ENCODE results near the gene C12orf57.

C12orf57 gene

DNA sequence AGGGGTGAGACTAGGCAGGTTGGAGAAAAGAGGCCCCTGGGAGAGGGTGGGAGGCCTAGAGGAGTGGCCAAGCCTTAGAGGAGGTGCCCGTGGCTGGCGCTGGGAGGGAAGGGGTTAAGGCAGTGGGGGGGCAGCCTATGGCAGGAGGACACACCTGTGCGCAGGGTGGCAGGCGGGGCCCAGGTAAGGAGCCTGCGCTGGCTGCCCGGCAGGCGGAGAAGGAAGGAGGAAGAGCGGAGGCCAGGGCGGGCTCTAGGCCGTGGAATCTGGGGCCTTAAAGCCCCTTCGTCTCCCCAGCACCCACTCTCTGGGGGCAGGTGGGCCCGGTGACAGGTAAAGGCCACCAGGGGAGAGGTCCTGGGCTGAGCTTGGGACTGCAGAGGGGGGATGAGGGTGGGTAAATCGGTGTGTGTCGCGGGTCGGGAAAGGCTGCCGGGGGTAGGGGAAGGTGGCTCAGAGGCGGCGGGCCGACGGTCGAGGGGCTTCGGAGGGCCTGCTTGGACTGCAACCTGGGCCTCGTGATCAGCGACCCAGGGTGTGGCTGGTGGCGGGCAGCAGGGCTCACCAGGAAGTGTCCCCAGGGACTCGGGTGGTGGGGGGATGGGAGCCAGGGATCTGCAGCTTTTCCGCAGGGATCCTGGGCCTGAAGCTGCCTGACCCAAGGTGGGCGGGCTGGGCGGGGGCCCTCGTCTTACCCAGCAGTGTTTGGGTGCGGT, 19.4 kb downstream of the C12orf57 start:
- DNase-seq (ENCODE audit: low read depth in 3 of 3, low spot score in 1 of 3), result no peak

- no peak for DNase-seq (ENCODE audit: low read depth in 3 of 3, low spot score in 1 of 3)
Observed at GRCh38 chr12:6963791-6964413, 20.1 kb downstream of the C12orf57 start.

GRCh38 chr12:6964605-6965025, 20.8 kb downstream of the C12orf57 start:
- no peak for DNase-seq (ENCODE audit: low read depth in 3 of 3, low spot score in 1 of 3)

DNA sequence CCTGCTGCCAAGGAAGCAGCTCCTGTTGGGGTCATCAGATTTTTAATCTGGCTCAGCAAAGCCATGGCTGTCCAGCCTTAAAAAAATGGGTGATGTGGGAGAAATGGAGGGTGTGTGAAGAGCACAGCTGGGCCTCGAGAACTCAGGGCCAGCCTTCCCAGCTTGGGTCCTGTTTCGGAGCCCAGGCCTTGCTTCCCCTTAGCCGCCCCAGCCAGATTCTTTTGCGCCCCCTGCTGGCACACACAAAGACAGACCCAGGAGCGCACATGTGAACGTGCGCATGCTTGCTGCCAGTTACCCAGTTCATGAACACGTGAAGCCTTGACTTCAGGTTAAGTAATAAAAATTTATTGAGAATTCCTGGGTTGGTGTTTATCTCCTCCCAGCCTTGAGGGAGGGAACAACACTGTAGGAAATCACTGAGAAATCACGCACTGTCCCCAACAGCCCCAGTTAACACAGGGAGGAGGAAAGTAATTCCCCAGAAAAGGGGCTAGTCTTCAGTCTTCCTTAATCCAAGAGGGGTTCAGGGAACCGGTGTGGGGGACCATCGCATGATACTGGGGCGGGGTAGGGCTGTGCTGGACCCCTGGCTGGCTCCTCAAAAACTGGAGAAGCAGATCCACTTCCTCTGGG, 21.3 kb downstream of the C12orf57 start:
- peak; percentile 77 to 85 (median 80) for DNase-seq (ENCODE audit: low read depth in 3 of 3, low spot score in 1 of 3)

DNA sequence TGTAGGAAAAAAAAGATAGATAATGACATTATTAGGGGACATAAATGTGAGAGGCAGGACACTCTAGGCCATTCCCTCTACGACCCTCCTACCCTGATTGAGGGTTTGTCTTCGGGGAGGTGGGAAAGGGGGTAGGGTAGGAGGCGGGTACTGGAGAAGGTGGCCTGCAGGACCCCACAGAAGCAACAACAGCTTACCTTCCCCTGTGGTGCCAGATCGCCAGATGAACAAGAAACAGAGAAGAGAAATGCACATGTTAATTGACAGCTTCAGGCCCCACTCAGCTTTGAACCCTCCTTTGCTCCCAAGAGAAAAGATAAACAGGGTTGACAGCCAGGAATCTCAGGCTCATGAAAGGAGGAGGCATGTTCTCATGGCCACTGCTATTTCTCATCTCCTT, 21.9 kb downstream of the C12orf57 start:
- no peak for DNase-seq (ENCODE audit: low read depth in 3 of 3, low spot score in 1 of 3)

GRCh38 chr12:6966351-6966750, 22.5 kb downstream of the C12orf57 start:
- DNase-seq (ENCODE audit: low read depth in 3 of 3, low spot score in 1 of 3), result no peak

GRCh38 chr12:6967651-6968100, 23.9 kb downstream of the C12orf57 start:
- no peak for DNase-seq (ENCODE audit: low read depth in 3 of 3, low spot score in 1 of 3)

GRCh38 chr12:6968426-6968825, 24.6 kb downstream of the C12orf57 start:
- DNase-seq (ENCODE audit: low read depth in 3 of 3, low spot score in 1 of 3), result no peak

DNA sequence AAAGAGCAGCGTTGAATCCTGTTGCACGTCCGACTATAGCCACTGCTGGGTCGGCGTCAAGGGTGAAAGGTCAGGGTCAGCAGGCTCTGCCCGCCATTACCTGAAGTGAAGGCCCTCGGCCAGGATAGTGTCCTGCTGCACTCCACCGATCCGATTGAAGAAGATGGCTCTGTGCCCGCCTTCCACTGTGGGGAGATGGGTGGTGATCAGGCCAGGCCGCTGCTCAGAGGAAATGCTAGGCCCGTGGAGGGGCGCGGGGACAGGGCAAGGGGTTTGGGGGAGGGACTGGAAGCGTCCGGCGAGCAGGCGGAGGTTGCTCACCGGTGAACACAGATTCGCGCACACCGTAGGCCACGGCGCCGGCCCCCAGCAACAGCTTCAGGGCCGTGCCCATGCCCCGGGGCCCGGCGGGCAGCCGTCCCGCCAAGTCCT, 26.3 kb downstream of the C12orf57 start:
- DNase-seq (ENCODE audit: low read depth in 3 of 3, low spot score in 1 of 3), result no peak

DNA sequence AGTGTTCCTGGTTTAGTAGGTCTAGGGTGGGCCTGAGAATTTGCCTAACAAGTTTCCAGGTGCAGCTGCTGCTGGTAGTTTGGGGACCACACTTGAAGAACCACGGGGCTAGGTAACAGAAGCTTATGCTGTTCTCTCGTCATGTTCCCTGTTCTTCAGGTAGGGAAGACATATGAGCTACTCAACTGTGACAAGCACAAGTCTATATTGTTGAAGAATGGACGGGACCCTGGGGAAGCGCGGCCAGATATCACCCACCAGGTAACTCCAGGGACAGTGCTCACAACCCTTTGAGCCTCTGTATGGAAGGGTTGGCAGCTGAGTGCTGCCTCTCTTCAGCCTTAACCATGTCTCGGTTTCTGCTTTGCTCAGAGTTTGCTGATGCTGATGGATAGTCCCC, 30.4 kb downstream of the C12orf57 start:
- DNase-seq (ENCODE audit: low read depth in 3 of 3, low spot score in 1 of 3), result no peak

- no peak for DNase-seq (ENCODE audit: low read depth in 3 of 3, low spot score in 1 of 3)
Observed at GRCh38 chr12:6975297-6976032, 31.6 kb downstream of the C12orf57 start.

DNA sequence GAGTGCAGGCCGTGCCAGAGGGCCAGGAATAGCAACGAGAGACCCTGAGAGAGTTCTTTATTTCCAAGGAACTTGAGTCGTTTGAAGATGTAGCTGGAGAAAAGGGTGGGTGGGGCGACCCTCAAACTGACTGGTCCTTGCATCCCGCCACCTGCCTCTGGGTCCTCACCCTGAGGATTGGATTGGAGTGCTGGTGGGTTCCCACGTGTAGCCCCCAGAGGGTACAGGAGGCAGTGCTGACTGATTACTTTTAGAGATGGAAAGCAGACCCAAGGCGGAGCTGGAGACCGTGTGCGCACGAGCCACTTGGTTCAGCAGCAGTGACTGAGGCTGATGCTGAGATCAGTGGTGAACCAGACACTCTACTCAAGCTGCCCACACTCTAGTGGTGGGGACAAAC, 33.8 kb downstream of the C12orf57 start:
- no peak for DNase-seq (ENCODE audit: low read depth in 3 of 3, low spot score in 1 of 3)

DNA sequence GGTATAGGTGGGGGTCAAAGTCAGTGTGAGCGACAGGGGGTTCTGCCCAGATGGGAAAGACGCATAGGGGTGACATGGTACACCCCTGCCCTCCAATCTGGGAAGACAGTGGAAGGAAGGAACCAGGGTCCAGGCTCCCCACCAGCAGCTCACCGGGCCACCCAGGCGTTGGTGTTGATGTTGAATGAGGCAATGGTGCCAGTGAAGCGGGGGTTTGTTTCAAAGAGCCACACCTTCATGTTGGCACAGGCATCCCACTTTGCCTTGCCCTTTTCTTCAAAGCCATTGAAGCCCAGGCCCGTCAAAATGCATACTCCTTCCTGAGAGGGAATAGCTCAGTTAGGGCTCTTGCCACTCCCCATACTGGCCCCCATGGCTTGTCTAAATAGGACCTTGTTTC, 34.4 kb downstream of the C12orf57 start:
- DNase-seq (ENCODE audit: low read depth in 3 of 3, low spot score in 1 of 3), result no peak

- DNase-seq (ENCODE audit: low read depth in 3 of 3, low spot score in 1 of 3), result no peak
Observed at GRCh38 chr12:6978611-6979011, 34.8 kb downstream of the C12orf57 start.

GRCh38 chr12:6979021-6979420, 35.2 kb downstream of the C12orf57 start:
- DNase-seq (ENCODE audit: low read depth in 3 of 3, low spot score in 1 of 3), result no peak

DNA sequence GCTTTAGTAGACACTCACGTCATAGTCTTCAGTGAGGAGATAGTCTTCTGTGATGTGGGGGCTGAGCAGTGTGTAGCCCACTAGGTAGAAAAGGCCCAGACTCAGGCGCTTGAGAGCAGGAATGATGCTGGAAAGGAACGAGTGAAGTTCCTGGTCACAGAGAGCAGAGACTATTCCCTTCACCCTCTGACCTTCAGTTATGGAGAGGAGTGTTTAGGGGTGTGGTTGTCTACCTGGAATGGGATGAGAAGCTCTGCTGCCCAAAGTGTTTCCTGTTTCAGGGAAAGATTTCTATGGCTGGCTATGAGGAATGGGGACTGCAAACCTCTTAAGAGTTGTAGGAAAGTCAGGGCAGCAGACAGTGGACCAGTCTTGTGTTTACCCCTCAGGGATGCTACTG, 35.6 kb downstream of the C12orf57 start:
- DNase-seq (ENCODE audit: low read depth in 3 of 3, low spot score in 1 of 3), result no peak

GRCh38 chr12:6980075-6980474, 36.3 kb downstream of the C12orf57 start:
- no peak for DNase-seq (ENCODE audit: low read depth in 3 of 3, low spot score in 1 of 3)

- DNase-seq (ENCODE audit: low read depth in 3 of 3, low spot score in 1 of 3), result no peak
Observed at GRCh38 chr12:6980740-6981139, 36.9 kb downstream of the C12orf57 start.

DNA sequence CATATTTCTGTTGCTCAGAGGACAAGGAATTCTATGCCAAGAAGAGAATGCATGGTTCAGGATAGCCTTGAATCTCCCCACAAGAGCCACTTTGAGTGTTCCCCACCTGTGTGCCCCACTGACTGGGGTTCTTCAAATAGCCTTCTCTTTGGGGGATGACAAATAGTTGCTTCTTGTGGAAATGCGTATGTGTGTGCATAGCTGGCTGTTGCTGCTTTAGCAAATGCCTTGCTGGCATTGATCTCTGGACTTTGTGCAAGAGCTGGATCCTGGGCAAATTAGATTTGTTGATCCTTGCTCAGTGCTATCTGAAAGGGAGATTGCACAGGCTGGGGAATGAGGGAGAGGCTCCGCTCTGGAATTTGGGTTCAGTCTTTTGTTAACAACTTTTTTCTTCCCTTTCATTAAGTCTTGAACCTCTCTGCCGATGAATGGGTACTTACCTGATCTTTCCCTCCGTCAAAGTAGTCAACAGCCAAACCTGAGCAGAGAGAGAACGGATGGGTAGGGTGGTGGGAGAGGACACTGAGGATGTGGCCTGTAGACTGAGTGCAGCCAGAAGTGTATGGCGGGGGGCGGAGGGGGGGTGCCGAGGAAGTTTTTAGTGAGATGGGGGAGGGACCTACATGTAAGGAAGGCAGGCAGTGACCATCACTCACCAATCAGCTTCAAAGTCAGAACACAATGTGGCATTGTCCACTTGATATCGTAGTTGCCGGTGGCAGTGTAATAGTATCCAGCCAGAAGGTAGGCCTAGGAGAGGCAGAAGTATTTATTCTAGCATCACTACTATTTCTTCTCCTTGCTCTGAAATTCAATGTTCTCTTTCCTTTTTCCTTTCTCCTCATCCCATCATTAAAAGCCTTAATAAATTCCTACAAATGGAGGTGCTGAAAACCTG, 37.6 kb downstream of the C12orf57 start:
- no peak for DNase-seq (ENCODE audit: low read depth in 3 of 3, low spot score in 1 of 3)

DNA sequence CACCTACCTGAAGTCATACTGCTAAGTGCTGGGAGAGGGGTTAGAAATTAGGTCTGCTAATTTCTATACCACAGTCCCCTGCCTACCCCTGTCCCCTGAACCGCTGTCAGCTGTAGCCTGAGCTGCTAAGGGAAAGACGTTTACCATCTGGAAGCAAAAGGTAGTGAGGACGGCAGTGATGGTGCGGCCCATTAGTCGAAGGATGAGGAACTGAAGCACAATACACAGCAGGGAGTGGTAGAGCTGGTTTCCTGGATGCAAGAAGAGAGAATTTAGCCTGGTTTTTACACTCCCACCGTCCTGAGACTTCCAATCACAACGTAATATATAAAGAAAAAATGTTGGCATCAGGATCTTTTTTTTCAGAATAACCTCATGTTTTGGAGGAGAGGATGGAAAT, 38.7 kb downstream of the C12orf57 start:
- DNase-seq (ENCODE audit: low read depth in 3 of 3, low spot score in 1 of 3), result no peak
